ENCODE measurements around the gene NBPF4. TPM values are rescaled to one million over a fixed set of nuclear protein-coding genes. Genes with fewer than 3 reads are reported as not detected.

NBPF4 gene
- total and polyA plus RNA-seq, 2 experiments from 2014 or later: not detected

DNA sequence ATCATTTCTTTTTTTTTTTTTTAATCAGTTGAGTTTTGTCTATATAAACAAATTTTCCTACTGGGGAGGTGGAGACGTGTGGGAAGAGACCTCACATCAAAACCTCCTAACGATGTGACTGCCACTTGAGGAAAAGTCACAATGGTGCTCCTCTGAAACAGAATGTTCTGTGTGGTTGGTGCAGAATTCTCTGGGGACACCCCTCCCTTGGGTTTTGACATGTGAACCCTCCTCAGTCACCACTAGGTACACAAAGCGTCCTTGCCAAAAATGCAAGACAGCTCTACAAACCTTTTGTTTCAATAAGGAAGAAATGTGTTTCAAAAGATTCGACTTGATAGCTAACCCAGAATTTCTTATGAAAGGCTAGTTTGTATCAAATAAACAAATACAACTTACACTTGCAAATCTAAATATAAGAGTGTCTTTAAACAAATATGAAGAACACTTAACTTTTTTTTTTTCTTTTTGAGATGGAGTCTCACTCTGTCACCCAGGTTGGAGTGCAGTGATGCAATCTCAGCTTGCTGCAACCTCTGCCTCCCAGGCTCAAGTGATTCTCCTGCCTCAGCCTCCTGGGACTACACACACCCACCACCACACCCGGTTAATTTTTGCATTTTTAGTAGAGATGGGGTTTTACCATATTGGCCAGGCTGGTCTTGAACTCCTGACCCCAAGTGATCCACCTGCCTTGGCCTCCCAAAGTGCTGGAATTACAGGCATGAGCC lies 53.0 kb downstream of the NBPF4 start:
- no peak overlapping the region for H3K4me2 ChIP-seq
- no peaks in the 10 kb centered on the region for H3K36me3 ChIP-seq (ENCODE audit: insufficient read depth)
- H3K9me3 Mint-ChIP-seq: no peaks in the 10 kb centered on the region; the same call in 2 of the 3 replicates
- peaks cover 35% of the 10 kb centered on the region for H3K36me3 Mint-ChIP-seq (ENCODE audit: low read depth)
- no peaks in the 10 kb centered on the region; the same call in 2 of the 3 replicates for H3K4me1 Mint-ChIP-seq
- H3K4me1 ChIP-seq (ENCODE audit: insufficient read depth): no peaks in the 10 kb centered on the region
- peaks cover 56% of the 10 kb centered on the region for H3K79me2 ChIP-seq (replicated peaks; ENCODE audit: insufficient read depth)
- H3K27ac Mint-ChIP-seq: no peak overlapping the region
- H3K27me3 ChIP-seq (ENCODE audit: insufficient read depth): no peaks in the 10 kb centered on the region
- no peak overlapping the region for H3K4me3 ChIP-seq
- H3F3A ChIP-seq (replicated peaks; ENCODE audit: low read depth): no peaks in the 10 kb centered on the region
- TF ChIP-seq CREB1 (CRISPR knock-in tag; IDR thresholded peaks at IDR 0.05; ENCODE audit: low read depth) (no peak), POLR2AphosphoS5 (IDR thresholded peaks at IDR 0.05; ENCODE audit: low read depth) (no peak), EZH2phosphoT487 (IDR thresholded peaks at IDR 0.05; ENCODE audit: unreplicated experiment) (no peak)
- TF ChIP-seq, protein P1, sequence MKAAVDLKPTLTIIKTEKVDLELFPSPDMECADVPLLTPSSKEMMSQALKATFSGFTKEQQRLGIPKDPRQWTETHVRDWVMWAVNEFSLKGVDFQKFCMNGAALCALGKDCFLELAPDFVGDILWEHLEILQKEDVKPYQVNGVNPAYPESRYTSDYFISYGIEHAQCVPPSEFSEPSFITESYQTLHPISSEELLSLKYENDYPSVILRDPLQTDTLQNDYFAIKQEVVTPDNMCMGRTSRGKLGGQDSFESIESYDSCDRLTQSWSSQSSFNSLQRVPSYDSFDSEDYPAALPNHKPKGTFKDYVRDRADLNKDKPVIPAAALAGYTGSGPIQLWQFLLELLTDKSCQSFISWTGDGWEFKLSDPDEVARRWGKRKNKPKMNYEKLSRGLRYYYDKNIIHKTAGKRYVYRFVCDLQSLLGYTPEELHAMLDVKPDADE (IDR thresholded peaks at IDR 0.05): no peak
- H3K4me3 Mint-ChIP-seq: no peak overlapping the region
- no peaks in the 10 kb centered on the region for H3K9me2 ChIP-seq (ENCODE audit: insufficient read depth)
- H2AFZ ChIP-seq: no peak overlapping the region
- H4K20me1 ChIP-seq (replicated peaks; ENCODE audit: insufficient read depth): no peaks in the 10 kb centered on the region
- H3K27ac ChIP-seq (ENCODE audit: low read depth): no peak overlapping the region
- ATAC-seq: no peak
- H3K27me3 Mint-ChIP-seq (ENCODE audit: insufficient read depth, low read depth, poor library complexity): peaks cover 2% of the 10 kb centered on the region
- no peak for DNase-seq (ENCODE audit: low spot score)

GRCh38 chr1:108190001-108190634 lies 53.8 kb downstream of the NBPF4 start:
- Mint-ChIP-seq H3K4me1 (no peaks in the 10 kb centered on the region; the same call in 2 of the 3 replicates), H3K4me3 (no peak overlapping the region), H3K27ac (no peak overlapping the region), H3K36me3 (ENCODE audit: low read depth) (peaks cover 31% of the 10 kb centered on the region), H3K9me3 (no peaks in the 10 kb centered on the region; the same call in 2 of the 3 replicates), H3K27me3 (ENCODE audit: insufficient read depth, low read depth, poor library complexity) (peaks cover 2% of the 10 kb centered on the region)
- Histone ChIP-seq H4K20me1 (replicated peaks; ENCODE audit: insufficient read depth) (no peaks in the 10 kb centered on the region), H3K27ac (ENCODE audit: low read depth) (no peak overlapping the region; the same call in 1 of the 2 replicates), H3K4me3 (no peak overlapping the region), H3K4me1 (ENCODE audit: insufficient read depth) (no peaks in the 10 kb centered on the region), H3F3A (replicated peaks; ENCODE audit: low read depth) (no peaks in the 10 kb centered on the region), H3K9me2 (ENCODE audit: insufficient read depth) (no peaks in the 10 kb centered on the region), H2AFZ (no peak overlapping the region), H3K36me3 (ENCODE audit: insufficient read depth) (no peaks in the 10 kb centered on the region; the same call in 1 of the 2 replicates), H3K4me2 (no peak overlapping the region), H3K79me2 (replicated peaks; ENCODE audit: insufficient read depth) (peaks cover 49% of the 10 kb centered on the region), H3K27me3 (ENCODE audit: insufficient read depth) (no peaks in the 10 kb centered on the region)
- ATAC-seq: no peak
- DNase-seq (ENCODE audit: low spot score): no peak
- no peak for TF ChIP-seq ZNF462 (CRISPR knock-in tag; IDR thresholded peaks at IDR 0.05)
- TF ChIP-seq POLR2AphosphoS5 (IDR thresholded peaks at IDR 0.05; ENCODE audit: low read depth): no peak
- no peak for TF ChIP-seq CREB1 (CRISPR knock-in tag; IDR thresholded peaks at IDR 0.05; ENCODE audit: low read depth)
- no peak for TF ChIP-seq EZH2phosphoT487 (IDR thresholded peaks at IDR 0.05; ENCODE audit: unreplicated experiment)
- TF ChIP-seq, protein P2, sequence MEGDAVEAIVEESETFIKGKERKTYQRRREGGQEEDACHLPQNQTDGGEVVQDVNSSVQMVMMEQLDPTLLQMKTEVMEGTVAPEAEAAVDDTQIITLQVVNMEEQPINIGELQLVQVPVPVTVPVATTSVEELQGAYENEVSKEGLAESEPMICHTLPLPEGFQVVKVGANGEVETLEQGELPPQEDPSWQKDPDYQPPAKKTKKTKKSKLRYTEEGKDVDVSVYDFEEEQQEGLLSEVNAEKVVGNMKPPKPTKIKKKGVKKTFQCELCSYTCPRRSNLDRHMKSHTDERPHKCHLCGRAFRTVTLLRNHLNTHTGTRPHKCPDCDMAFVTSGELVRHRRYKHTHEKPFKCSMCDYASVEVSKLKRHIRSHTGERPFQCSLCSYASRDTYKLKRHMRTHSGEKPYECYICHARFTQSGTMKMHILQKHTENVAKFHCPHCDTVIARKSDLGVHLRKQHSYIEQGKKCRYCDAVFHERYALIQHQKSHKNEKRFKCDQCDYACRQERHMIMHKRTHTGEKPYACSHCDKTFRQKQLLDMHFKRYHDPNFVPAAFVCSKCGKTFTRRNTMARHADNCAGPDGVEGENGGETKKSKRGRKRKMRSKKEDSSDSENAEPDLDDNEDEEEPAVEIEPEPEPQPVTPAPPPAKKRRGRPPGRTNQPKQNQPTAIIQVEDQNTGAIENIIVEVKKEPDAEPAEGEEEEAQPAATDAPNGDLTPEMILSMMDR (conservative IDR thresholded peaks at IDR 0.05; ENCODE audit: low read depth in 2 of 2): no peak
- no peak for TF ChIP-seq JUNB (IDR thresholded peaks at IDR 0.05; ENCODE audit: unreplicated experiment)
- no peak for TF ChIP-seq STAT1 (IDR thresholded peaks at IDR 0.05; ENCODE audit: unreplicated experiment)
- TF ChIP-seq EZH2 (IDR thresholded peaks at IDR 0.05; ENCODE audit: low read depth, unreplicated experiment): no peak
- no peak for TF ChIP-seq NANOG (IDR thresholded peaks at IDR 0.05; ENCODE audit: borderline replicate concordance)
- no peak for TF ChIP-seq ZNF331 (CRISPR knock-in tag; IDR thresholded peaks at IDR 0.05; ENCODE audit: low read depth)
